HEK293T (cell line): ENCODE results near the gene SERPINH1.

Experiments used
- CTCF ChIA-PET: fragments of 350-600 bp; formaldehyde crosslinking; extraction: SDS; loops from one replicate; lab custom pipeline; 2021; ENCODE audit warnings: antibody characterized with exemption, inconsistent platforms; lab: Yijun Ruan, JAX
- POLR2A ChIA-PET: fragments of 350-600 bp; formaldehyde crosslinking; extraction: SDS; loops from one replicate; lab custom pipeline; 2020; ENCODE audit warnings: antibody characterized with exemption, inconsistent platforms; lab: Yijun Ruan, JAX
- DNase-seq: peaks from one replicate; pipeline ENCODE4 v3.0.0; 2012; ENCODE audit warnings: mixed read lengths; ENCODE audit errors: extremely low spot score
- ARNT ChIP-seq: fragments of 450-650 bp; IDR thresholded peaks from 2 replicates; pipeline ENCODE4 v1.6.1; 2017; ENCODE audit warnings: mild to moderate bottlenecking
- BHLHE40 ChIP-seq: fragments of 450-650 bp; IDR thresholded peaks from 2 replicates; pipeline ENCODE4 v1.6.1; 2016; ENCODE audit warnings: mild to moderate bottlenecking, moderate library complexity, borderline replicate concordance
- CTBP1 ChIP-seq: fragments of 450-650 bp; IDR thresholded peaks from 2 replicates; pipeline ENCODE4 v1.6.1; 2016; ENCODE audit warnings: borderline replicate concordance
- ELF4 ChIP-seq: fragments of 450-650 bp; IDR thresholded peaks from 2 replicates; pipeline ENCODE4 v1.6.1; 2017; ENCODE audit warnings: antibody characterized with exemption
- FOXA1 ChIP-seq: fragments of 450-650 bp; IDR thresholded peaks from 2 replicates; pipeline ENCODE4 v1.6.1; 2016; ENCODE audit warnings: mild to moderate bottlenecking
- FOXK2 ChIP-seq: fragments of 450-650 bp; IDR thresholded peaks from 2 replicates; pipeline ENCODE4 v1.6.1; 2016; ENCODE audit warnings: mild to moderate bottlenecking
- FOXM1 ChIP-seq: fragments of 450-650 bp; IDR thresholded peaks from 2 replicates; pipeline ENCODE4 v1.6.1; 2017; ENCODE audit warnings: mild to moderate bottlenecking, borderline replicate concordance
- HDGF ChIP-seq: fragments of 450-650 bp; IDR thresholded peaks from 2 replicates; pipeline ENCODE4 v1.6.1; 2017; ENCODE audit warnings: antibody characterized with exemption, borderline replicate concordance
- L3MBTL2 ChIP-seq: fragments of 450-650 bp; conservative IDR thresholded peaks from 2 replicates; pipeline ENCODE4 v1.6.1; 2016; ENCODE audit warnings: mild to moderate bottlenecking
- LEF1 ChIP-seq: fragments of 450-650 bp; IDR thresholded peaks from 2 replicates; pipeline ENCODE4 v1.6.1; 2017; ENCODE audit warnings: mild to moderate bottlenecking, borderline replicate concordance
- NFRKB ChIP-seq: fragments of 450-650 bp; IDR thresholded peaks from 2 replicates; pipeline ENCODE4 v1.6.1; 2016; ENCODE audit warnings: mild to moderate bottlenecking, moderate library complexity
- SP1 ChIP-seq: fragments of 450-650 bp; IDR thresholded peaks from 2 replicates; pipeline ENCODE4 v1.6.1; 2017
- SUZ12 ChIP-seq: fragments of 450-650 bp; IDR thresholded peaks from 2 replicates; pipeline ENCODE4 v1.6.1; 2016; ENCODE audit warnings: mild to moderate bottlenecking
- TARDBP ChIP-seq: fragments of 450-650 bp; IDR thresholded peaks from 2 replicates; pipeline ENCODE4 v1.6.1; 2016
- ZNF384 ChIP-seq: fragments of 450-650 bp; IDR thresholded peaks from 2 replicates; pipeline ENCODE4 v1.6.1; 2016
- TF ChIP-seq, protein P1 (sequence below): fragments of 450-650 bp; IDR thresholded peaks from 2 replicates; pipeline ENCODE4 v1.6.1; 2016

SERPINH1 gene

DNA sequence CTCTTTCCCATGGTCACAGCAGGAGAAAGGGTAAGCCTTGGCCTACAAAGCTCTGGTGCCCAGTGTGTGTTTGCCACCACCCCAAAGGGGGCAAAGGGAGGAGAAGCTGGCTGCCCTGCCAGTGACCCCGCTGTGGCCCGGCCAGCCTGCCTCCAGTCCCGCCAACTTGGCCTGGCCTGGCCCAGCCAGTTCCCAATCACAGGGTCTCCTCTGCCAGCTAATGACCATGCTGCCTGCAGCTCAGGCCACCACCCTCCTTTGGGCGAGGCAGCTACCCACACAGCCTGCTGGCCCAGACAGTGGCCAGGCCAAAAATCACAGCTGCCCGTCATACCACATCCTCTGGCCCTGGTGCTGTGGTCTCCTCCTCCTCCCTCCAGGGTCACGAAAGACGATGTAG is 41.4 kb upstream of the SERPINH1 start:
- no peak for DNase-seq
- POLR2A ChIA-PET = no interaction called here
- no peak for TF ChIP-seq ARNT
- TF ChIP-seq ZNF384 = no peak
- TF ChIP-seq SP1 = no peak
- TF ChIP-seq NFRKB = no peak
- no peak for TF ChIP-seq SUZ12
- no peak for TF ChIP-seq LEF1
- CTCF ChIA-PET = interaction anchor here (1.8 kb wide), 1 partner anchor 25 kb away, joined by 4 read pairs; no protein-coding TSS in a partner anchor

DNA sequence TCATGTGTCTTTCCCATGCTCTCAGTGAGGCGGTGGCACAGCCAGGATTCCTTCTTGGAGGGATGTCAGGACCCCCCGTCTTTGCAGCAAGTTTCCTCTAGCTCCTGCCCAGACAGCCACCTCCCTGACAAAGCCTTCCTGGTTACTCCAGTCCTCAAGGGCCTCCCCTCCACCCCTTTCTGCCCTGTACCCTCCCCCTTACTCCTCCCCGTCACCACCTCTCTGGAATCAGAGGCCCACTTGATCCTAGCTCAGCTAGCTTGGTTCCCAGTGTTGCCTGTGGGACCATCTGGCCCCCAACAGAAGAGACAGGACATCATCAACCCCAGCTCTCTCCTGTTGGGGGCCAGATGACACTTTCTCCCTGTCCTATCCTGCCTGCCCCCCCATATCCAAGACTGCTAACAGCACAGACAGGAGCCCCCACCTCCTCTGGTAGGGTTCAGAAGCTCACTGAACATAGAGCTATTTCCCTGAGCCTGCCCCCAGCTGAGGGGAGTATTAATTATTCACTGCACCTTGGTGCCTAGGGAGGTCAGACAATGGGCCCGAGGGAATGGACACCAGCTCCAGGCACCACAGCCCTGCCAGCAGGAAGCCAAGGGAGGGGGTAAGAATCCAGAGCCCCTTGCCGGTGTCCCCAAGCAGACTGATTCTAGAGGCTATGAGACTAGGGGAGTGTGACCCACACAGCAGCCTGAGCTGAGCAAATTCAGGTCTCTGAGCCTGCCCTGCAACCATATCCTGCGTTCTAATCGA is 39.6 kb upstream of the SERPINH1 start:
- TF ChIP-seq ARNT (no peak), FOXA1 (no peak), ELF4 (no peak), L3MBTL2 (no peak), CTBP1 (no peak), LEF1 (no peak), SP1 (no peak), ZNF384 (no peak), BHLHE40 (no peak), FOXM1 (no peak), SUZ12 (no peak), TARDBP (no peak), FOXK2 (no peak)
- TF ChIP-seq, protein P1, sequence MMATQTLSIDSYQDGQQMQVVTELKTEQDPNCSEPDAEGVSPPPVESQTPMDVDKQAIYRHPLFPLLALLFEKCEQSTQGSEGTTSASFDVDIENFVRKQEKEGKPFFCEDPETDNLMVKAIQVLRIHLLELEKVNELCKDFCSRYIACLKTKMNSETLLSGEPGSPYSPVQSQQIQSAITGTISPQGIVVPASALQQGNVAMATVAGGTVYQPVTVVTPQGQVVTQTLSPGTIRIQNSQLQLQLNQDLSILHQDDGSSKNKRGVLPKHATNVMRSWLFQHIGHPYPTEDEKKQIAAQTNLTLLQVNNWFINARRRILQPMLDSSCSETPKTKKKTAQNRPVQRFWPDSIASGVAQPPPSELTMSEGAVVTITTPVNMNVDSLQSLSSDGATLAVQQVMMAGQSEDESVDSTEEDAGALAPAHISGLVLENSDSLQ = no peak
- POLR2A ChIA-PET = interaction anchor here (1.1 to 1.2 kb wide), 2 partner anchors 20 to 40 kb away, joined by 3 to 4 read pairs; no protein-coding TSS in a partner anchor
- no peak for DNase-seq

DNA sequence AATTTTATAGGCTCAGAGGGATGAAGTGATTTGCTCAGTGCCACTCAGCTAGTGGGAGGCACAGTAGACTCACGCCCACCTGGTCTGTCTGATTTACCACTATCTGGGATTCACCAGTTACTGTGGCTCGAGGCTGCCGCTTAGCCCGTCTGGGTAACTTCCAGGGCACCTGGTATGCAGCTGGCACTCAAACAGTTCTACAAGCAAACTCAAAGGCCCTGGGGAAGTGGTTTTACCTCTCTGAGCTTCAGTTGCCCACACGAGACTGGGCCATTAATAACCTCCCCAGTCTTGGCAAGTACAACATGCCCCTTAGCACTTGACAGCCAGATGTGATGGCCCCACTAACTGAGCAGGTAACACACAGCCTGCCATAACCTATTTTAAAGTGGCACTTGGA is 38.9 kb upstream of the SERPINH1 start:
- TF ChIP-seq ARNT = no peak
- TF ChIP-seq SUZ12 = no peak
- TF ChIP-seq HDGF = no peak
- no peak for TF ChIP-seq ZNF384
- TF ChIP-seq FOXK2 = no peak
- TF ChIP-seq, protein P1 = no peak
- no peak for TF ChIP-seq SP1
- TF ChIP-seq CTBP1 = no peak
- no peak for TF ChIP-seq FOXA1
- no peak for TF ChIP-seq TARDBP
- no peak for TF ChIP-seq NFRKB
- no peak for TF ChIP-seq ELF4
- TF ChIP-seq FOXM1 = no peak
- TF ChIP-seq LEF1 = no peak
- no peak for TF ChIP-seq BHLHE40
- TF ChIP-seq L3MBTL2 = no peak
- CTCF ChIA-PET = no interaction called here
- DNase-seq = no peak
- POLR2A ChIA-PET = interaction anchor here (1.2 kb wide), 1 partner anchor 39 kb away, joined by 3 read pairs; no protein-coding TSS in a partner anchor

More for the DNA sequence above, 39.6 kb upstream of the SERPINH1 start:
- CTCF ChIA-PET = no interaction called here

DNA sequence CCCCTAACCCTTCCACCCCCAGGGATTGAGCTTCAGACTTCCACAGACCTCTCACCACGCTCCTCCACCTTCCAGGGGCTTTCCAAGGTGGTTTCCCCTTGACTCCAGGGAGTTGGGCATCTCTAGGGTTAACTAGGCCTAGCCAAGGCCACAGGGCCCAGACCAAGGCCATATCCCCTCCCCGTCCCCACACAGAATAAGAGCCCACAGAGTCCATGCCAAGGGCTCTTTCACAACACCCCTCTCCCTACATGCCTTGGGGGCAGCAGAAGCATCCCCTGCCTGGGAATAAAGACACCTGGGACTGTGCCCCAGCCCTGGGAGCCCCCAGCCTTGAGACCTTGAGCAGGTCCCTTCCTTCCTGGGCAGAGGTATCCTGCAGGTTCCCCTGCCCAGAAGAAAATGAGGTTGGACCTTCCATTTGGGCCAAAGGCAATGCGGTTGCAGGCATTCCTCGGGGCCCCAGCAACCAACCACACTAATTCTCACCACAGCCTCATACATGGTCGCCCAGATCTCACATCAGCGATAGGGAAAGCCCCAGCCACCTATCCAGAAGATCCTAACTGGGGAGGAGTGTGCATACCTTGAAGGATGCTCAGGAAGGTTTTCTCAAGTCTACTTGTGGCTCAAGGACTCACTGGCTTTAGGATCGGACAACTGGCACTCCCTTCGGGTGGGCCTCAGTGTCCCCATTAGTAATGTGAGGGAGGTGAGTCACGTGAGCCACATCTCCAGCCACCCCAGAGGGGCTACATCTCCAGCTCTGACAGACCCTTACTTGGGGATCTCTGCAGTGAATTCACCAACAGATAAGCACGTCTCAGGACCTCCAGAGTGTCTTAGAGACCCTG is 38.0 kb upstream of the SERPINH1 start:
- CTCF ChIA-PET = interaction anchor here (0.6 kb wide), 1 partner anchor 683 kb away, joined by 3 read pairs; no protein-coding TSS in a partner anchor
- TF ChIP-seq SP1 (no peak), ZNF384 (no peak), SUZ12 (no peak), FOXK2 (no peak), NFRKB (no peak), LEF1 (no peak), FOXA1 (no peak), L3MBTL2 (no peak)
- POLR2A ChIA-PET = interaction anchor here (1.2 kb wide), 1 partner anchor 39 kb away, joined by 3 read pairs; no protein-coding TSS in a partner anchor
- DNase-seq = no peak

DNA sequence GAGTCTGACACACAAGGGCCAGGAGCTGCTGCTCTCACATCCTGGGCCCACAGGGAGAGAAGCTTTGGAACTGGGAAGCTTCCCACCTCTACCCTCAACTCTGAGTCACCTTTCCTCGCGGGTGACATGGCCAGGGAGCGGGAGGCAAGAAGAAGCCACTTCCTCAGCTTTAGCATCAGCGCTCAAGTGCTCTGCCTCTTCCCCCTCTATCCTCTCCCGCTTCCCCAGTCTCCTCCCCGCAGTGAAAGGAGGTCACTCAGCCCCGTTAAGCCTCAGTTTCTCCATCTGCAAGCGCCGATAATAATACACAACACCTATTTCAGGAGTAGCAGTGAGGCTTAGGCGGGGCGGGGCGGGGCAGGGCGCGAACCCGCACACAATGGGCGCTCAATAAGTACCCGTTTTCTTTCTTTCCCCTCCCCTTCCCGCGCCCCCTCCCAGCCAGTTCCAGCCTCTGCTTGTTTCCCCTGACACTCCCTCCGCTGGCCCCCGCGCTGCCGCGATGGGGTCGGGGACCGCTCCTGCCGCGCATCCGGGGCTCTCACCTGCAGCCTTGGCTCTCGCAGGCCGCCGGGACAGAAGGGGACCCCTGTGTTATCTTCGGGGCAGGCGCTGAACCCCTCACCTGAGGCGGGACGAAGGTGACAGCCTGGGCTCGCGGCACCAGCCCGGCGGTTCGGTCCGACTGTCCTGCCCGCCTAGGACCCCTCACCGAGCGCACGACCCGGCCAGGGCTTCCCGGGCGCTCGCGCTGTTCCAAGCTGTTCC is 37.2 kb upstream of the SERPINH1 start:
- no peak for TF ChIP-seq ELF4
- TF ChIP-seq NFRKB = no peak
- no peak for TF ChIP-seq FOXK2
- no peak for TF ChIP-seq TARDBP
- TF ChIP-seq, protein P1 = no peak
- CTCF ChIA-PET = interaction anchor here (0.6 to 1.2 kb wide), 2 partner anchors 124 to 682 kb away, joined by 3 to 4 read pairs; no protein-coding TSS in a partner anchor
- peak; percentile 28 for DNase-seq
- POLR2A ChIA-PET = no interaction called here
